AG10803 (cell line): ENCODE data around the gene MTHFD2L.
"Not testable (repeated sequence)": the region's sequence is repeated elsewhere in the genome, so short reads cannot be mapped to it uniquely, and the experiment has no call there.

ENCODE experiments used
- DNase-seq: peaks from one replicate; pipeline ENCODE4 v3.0.0; 2010; ENCODE audit warnings: low read depth
- H3K4me3 ChIP-seq: 2 replicates; pipeline ENCODE4 v1.5.1; 2011; ENCODE audit warnings: mild to moderate bottlenecking, low read length, control low read depth
- CTCF ChIP-seq: conservative IDR thresholded peaks from 2 replicates; pipeline ENCODE4 v1.5.1; 2011; ENCODE audit warnings: mild to moderate bottlenecking, low read length, control low read depth, inconsistent platforms

MTHFD2L gene

DNA sequence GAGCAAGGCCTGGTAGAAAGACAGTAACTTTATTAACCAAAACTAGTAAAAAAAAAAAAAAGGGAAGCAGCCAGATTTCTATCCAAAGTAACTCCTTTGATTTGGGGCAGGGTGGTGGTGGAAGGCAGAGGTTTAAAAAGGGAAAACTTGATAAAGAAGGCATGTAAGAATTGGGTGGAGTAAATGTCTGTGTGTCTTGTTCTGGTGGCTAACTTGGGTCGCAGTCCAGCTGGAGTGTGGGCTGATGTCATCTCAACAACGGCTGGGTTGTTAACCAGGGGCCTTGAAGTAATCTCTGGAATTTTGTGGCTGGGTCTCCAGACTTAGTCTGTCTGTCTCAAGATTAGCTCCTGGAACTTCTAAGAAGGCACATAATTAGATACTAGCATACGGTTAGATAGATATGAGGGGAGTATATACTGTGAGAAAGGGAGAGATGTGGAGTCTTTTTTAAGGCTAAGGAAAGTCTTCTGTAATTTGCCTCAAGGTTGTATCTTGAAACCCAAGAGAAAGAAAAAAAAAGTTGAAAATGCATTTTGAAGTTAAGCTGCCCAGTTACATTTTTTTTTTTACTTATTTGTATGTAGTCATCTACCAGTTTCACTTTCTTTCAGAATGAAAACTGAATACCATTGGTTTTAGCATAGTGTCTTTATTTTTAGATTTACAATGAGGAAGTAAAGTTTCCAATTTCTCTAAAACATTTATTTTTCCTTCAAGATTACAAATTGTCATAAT is 48.3 kb downstream of the MTHFD2L start:
- TF ChIP-seq CTCF = no peak
- no peak overlapping the region for H3K4me3 ChIP-seq
- peak; percentile 57 for DNase-seq

- H3K4me3 ChIP-seq, DNase-seq: not testable (repeated sequence)
Measured at GRCh38 chr4:74214457-74215159, 56.7 kb downstream of the MTHFD2L start.

GRCh38 chr4:74215236-74215635 is 57.3 kb downstream of the MTHFD2L start:
- not testable (repeated sequence) for DNase-seq, H3K4me3 ChIP-seq

- no peak for TF ChIP-seq CTCF
- peak; percentile 14 for DNase-seq
- H3K4me3 ChIP-seq = no peak overlapping the region
Measured at GRCh38 chr4:74217365-74217764, 59.4 kb downstream of the MTHFD2L start.

DNA sequence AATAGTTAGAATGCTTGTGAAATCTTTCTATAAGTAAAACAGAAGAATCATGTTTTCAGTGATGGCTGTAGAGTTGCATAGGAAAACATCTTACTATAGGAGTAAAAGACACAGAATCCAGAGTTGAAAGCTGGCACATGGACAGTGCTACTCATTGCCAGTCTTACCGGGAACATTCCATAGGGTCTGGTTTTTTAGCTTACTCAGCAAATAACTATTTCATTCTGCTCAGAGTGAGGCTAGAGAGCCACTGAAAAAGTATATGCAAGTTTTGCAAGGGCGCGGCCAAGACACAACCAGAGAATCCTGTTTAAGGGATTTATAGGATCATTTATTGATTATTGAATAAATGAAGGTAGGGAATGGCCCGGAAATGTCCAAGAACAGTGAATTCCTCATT is 60.3 kb downstream of the MTHFD2L start:
- no peak for TF ChIP-seq CTCF
- no peak overlapping the region for H3K4me3 ChIP-seq
- peak; percentile 12 for DNase-seq

- TF ChIP-seq CTCF = no peak
- no peak overlapping the region for H3K4me3 ChIP-seq
- DNase-seq = no peak
Measured at GRCh38 chr4:74219240-74219639, 61.3 kb downstream of the MTHFD2L start.

DNA sequence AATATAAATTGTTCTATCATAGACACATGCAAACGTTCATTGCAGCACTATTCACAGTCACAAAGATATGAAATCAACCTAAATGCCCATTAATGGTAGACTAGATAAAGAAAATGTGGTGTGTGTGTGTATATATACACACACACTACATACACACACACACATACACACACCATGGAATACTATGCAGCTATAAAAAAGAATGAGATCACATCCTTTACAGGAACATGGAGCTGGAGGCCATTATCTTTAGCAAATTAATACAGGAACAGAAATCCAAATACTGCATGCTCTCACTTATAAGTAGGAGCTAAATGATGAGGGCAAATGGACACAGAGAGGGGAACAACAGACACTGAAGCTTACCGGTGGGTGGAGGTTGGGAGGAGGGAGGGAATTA is 65.2 kb downstream of the MTHFD2L start:
- DNase-seq = no peak

More for the DNA sequence above, 65.2 kb downstream of the MTHFD2L start:
- no peak for TF ChIP-seq CTCF
- no peak overlapping the region for H3K4me3 ChIP-seq
